GM13976 (cell line): Measurements from ENCODE around the gene SCN1B.

ENCODE experiments used
- DNase-seq: peaks from one replicate; pipeline ENCODE4 v3.0.0; 2012; ENCODE audit warnings: low spot score
- CTCF ChIP-seq: IDR thresholded peaks from 2 replicates; pipeline ENCODE4 v1.5.1; 2012; ENCODE audit warnings: borderline replicate concordance, mild to moderate bottlenecking; ENCODE audit not compliant: insufficient read depth; ENCODE audit errors: extremely low read depth, missing control alignments, control extremely low read depth
- in situ Hi-C: fragments of 300-500 bp; cut with MboI; formaldehyde crosslinking; loops from one replicate; pipeline ENCODE4 v1.12.0; 2022; ENCODE audit warnings: low sequenced_read_pairs, mixed read lengths, inconsistent platforms; ENCODE audit not compliant: unreplicated experiment

SCN1B gene

GRCh38 chr19:35083691-35084508 is 53.6 kb downstream of the SCN1B start:
- in situ Hi-C loops, result no loop called here
- DNase-seq, result no peak
- TF ChIP-seq CTCF, result no peak

GRCh38 chr19:35084509-35084762 is 54.2 kb downstream of the SCN1B start:
- TF ChIP-seq CTCF, result no peak

GRCh38 chr19:35085947-35086346 is 55.7 kb downstream of the SCN1B start:
- in situ Hi-C loops, result no loop called here
- no peak for TF ChIP-seq CTCF
- peak; percentile 71 for DNase-seq

More at GRCh38 chr19:35084509-35084762, 54.2 kb downstream of the SCN1B start:
- DNase-seq, result no peak
- in situ Hi-C loops, result no loop called here

GRCh38 chr19:35086455-35086854 is 56.2 kb downstream of the SCN1B start:
- in situ Hi-C loops, result no loop called here
- DNase-seq, result no peak
- TF ChIP-seq CTCF, result no peak

GRCh38 chr19:35087393-35087792 is 57.1 kb downstream of the SCN1B start:
- TF ChIP-seq CTCF, result no peak
- in situ Hi-C loops, result no loop called here
- DNase-seq, result no peak

GRCh38 chr19:35088131-35088913 is 58.1 kb downstream of the SCN1B start:
- in situ Hi-C loops, result no loop called here
- DNase-seq, result no peak
- TF ChIP-seq CTCF, result no peak
